Ovary (tissue), 9 donors: ENCODE data around the gene C5orf15. TPM values are rescaled to one million over a fixed set of nuclear protein-coding genes. Genes with fewer than 3 reads are reported as not detected.

Source experiments
- DNase-seq, 5 donors: peaks; one replicate each; pipeline ENCODE4 v3.0.0-alpha.2; 2019 to 2020
- H3K27ac ChIP-seq, 2 donors: fragments of 200-600 bp; one replicate each; pipeline versions ENCODE4 v1.5.1 to v1.8.0; 2019 to 2022
- H3K27me3 ChIP-seq: fragments of 200-600 bp; one replicate; pipeline ENCODE4 v1.8.0; 2022
- H3K36me3 ChIP-seq: fragments of 200-600 bp; sonication (generic); one replicate; pipeline ENCODE4 v1.5.1; 2019
- H3K4me1 ChIP-seq: one replicate; pipeline ENCODE4 v1.8.1; 2013; ENCODE audit warnings: mild to moderate bottlenecking, moderate library complexity; ENCODE audit not compliant: insufficient read depth
- H3K4me3 ChIP-seq: fragments of 200-600 bp; sonication (generic); one replicate; pipeline ENCODE4 v1.5.1; 2017
- H3K9me3 ChIP-seq, 2 donors: fragments of 200-600 bp in 1 of 2; sonication (generic) in 1 of 2; one replicate each; pipeline versions ENCODE4 v1.5.1 to v1.8.1; 2013 to 2019; ENCODE audit warnings: mild to moderate bottlenecking in 1 of 2, moderate library complexity in 1 of 2
- CTCF ChIP-seq, 3 donors: fragments of 450-650 bp in 2 of 3; fragments of 200-600 bp in 1 of 3; IDR thresholded peaks; one replicate each; pipeline versions ENCODE4 v1.5.1 to v1.8.0; 2016 to 2022; ENCODE audit warnings: antibody characterized with exemption in 3 of 3, mild to moderate bottlenecking in 1 of 3
- EP300 ChIP-seq: sonication (generic); formaldehyde crosslinking; IDR thresholded peaks from one replicate; pipeline ENCODE4 v1.6.1; 2017; ENCODE audit warnings: antibody characterized with exemption
- POLR2A ChIP-seq: fragments of 450-650 bp; IDR thresholded peaks from one replicate; pipeline ENCODE4 v1.6.1; 2017; ENCODE audit warnings: antibody characterized with exemption, mild to moderate bottlenecking, moderate library complexity
- WGBS, 3 donors: extraction: QIAGEN DNeasy Blood & Tissue Kit in 1 of 3; methylation state at CpG; one replicate each; pipeline versions ENCODE4 v1.1.5 to v1.1.7; 2013 to 2017; 5-methylcytosine and 5-hydroxymethylcytosine counted together
- intact Hi-C, 4 donors: fragments of 100-400 bp; cut with DNase I; formaldehyde crosslinking; loops; one replicate each; pipeline versions ENCODE4 v1.11.0 to v1.15.1; 2022 to 2023
- polyA plus RNA-seq, 2 donors: library from polyadenylated mRNA; stranded (reverse); fragments of 200-250 nt in 1 of 2; fragments of 350-450 nt in 1 of 2; fragmentation: Illumina TruSeq in 1 of 2; extraction: RNeasy Lipid Tissue Mini Kit (QIAGEN cat#74804) in 1 of 2; gene quantifications; one replicate each; pipeline ENCODE4 v1.2.3, GENCODE V29; 2013 to 2014
- total RNA-seq, 7 donors: library from RNA; depleted of rRNA in 2 of 7; stranded (reverse); fragments of >200 nt in 2 of 7; fragmentation: NEBNext Ultra II Directional in 3 of 7; extraction: Animal tissue kit (Norgen Biotek cat#: 25700) in 3 of 7; gene quantifications; one replicate each; pipeline versions ENCODE4 v1.1.0 to v1.2.4, GENCODE V29; 2016 to 2023
- donor health status: DM: no; HTN: no; CAD: no; lungs with moderate emphysema.
- donor health status: DM: no; HTN: no; CAD: no.
- donor health status: Bipolar disorder and iron deficiency.
- donor health status: DM: yes; HTN: yes; CAD: no.
- donor health status: DM: no; HTN: no; CAD: no.
- donor health status: DM: yes; HTN: yes; CAD: no.

C5orf15 gene
- total and polyA plus RNA-seq, 9 donors = 26.9 to 102 (median 34.5) TPM

- no peaks in the 10 kb centered on the region for H3K36me3 ChIP-seq
- no peak for DNase-seq
- H3K4me3 ChIP-seq = no peak overlapping the region
- no peak overlapping the region for H3K27ac ChIP-seq
- 76 to 82% (median 79%) methylated on average over 8 of the region's 8 CpGs for WGBS, 3 donors
- intact Hi-C loops = no loop called here
- no peaks in the 10 kb centered on the region for H3K27me3 ChIP-seq
- TF ChIP-seq POLR2A (no peak), CTCF (IDR thresholded peaks at IDR 0.05) (no peak), EP300 (no peak)
- no peaks in the 10 kb centered on the region for H3K4me1 ChIP-seq
- no peaks in the 10 kb centered on the region for H3K9me3 ChIP-seq
These were observed 54.8 kb downstream of the C5orf15 start for GRCh38 chr5:133913413-133914155.

- no peaks in the 10 kb centered on the region for H3K9me3 ChIP-seq
- TF ChIP-seq EP300 (no peak), CTCF (IDR thresholded peaks at IDR 0.05) (no peak), POLR2A (no peak)
- WGBS, 3 donors = 58 to 73% (median 67%) methylated on average over 10 of the region's 10 CpGs
- no peaks in the 10 kb centered on the region for H3K27me3 ChIP-seq
- DNase-seq = no peak
- H3K36me3 ChIP-seq = no peaks in the 10 kb centered on the region
- H3K27ac ChIP-seq = no peak overlapping the region
- H3K4me3 ChIP-seq = no peak overlapping the region
- H3K4me1 ChIP-seq = no peaks in the 10 kb centered on the region
- intact Hi-C loops = no loop called here
These were observed 55.5 kb downstream of the C5orf15 start for GRCh38 chr5:133912951-133913350.

- intact Hi-C loops = no loop called here
- WGBS, 3 donors = 76 to 84% (median 81%) methylated on average over 6 of the region's 6 CpGs
- TF ChIP-seq POLR2A = no peak
- no peak for TF ChIP-seq CTCF (IDR thresholded peaks at IDR 0.05)
- no peak for TF ChIP-seq EP300
- H3K27me3 ChIP-seq = no peaks in the 10 kb centered on the region
- no peak overlapping the region for H3K4me3 ChIP-seq
- no peaks in the 10 kb centered on the region for H3K9me3 ChIP-seq
- DNase-seq = no peak
- H3K27ac ChIP-seq = no peak overlapping the region
- H3K4me1 ChIP-seq = no peaks in the 10 kb centered on the region
- H3K36me3 ChIP-seq = no peaks in the 10 kb centered on the region
These were observed 57.9 kb downstream of the C5orf15 start for GRCh38 chr5:133910571-133910970.

GRCh38 chr5:133909603-133910002 lies 58.8 kb downstream of the C5orf15 start:
- H3K4me1 ChIP-seq = no peaks in the 10 kb centered on the region
- no peak overlapping the region for H3K4me3 ChIP-seq
- H3K9me3 ChIP-seq = no peaks in the 10 kb centered on the region
- no peak for DNase-seq
- intact Hi-C loops = no loop called here
- TF ChIP-seq EP300 = no peak
- TF ChIP-seq CTCF (IDR thresholded peaks at IDR 0.05) = no peak
- WGBS, 3 donors = 69 to 73% (median 72%) methylated on average over 4 of the region's 4 CpGs
- no peaks in the 10 kb centered on the region for H3K36me3 ChIP-seq
- no peak overlapping the region for H3K27ac ChIP-seq
- H3K27me3 ChIP-seq = no peaks in the 10 kb centered on the region
